Keratinocyte (primary cell): ENCODE data around the gene NAALADL2. TPM values are rescaled to one million over a fixed set of nuclear protein-coding genes. Genes with fewer than 3 reads are reported as not detected.

Source experiments
- DNase-seq: peaks from one replicate; pipeline ENCODE4 v3.0.0-alpha.2; 2011; ENCODE audit warnings: low read depth, missing footprints, low spot score
- FAIRE-seq: peaks from 2 replicates; lab custom pipeline; 2011; peaks lifted over from hg19 to GRCh38; lab: Jason Lieb, UNC
- H2AFZ ChIP-seq: 2 replicates; pipeline ENCODE4 v1.6.0; 2012; ENCODE audit warnings: low read length, control low read depth, inconsistent platforms; ENCODE audit not compliant: control insufficient read depth
- H3K27ac ChIP-seq: 2 replicates; pipeline ENCODE4 v1.5.1; 2011; ENCODE audit warnings: low read length; ENCODE audit not compliant: control insufficient read depth, insufficient read depth
- H3K27me3 ChIP-seq: 3 replicates; pipeline ENCODE4 v1.6.0; 2011; ENCODE audit warnings: low read length; ENCODE audit not compliant: control insufficient read depth, insufficient read depth; ENCODE audit errors: extremely low read depth
- H3K36me3 ChIP-seq, 2 experiments: 2 replicates in 1 of 2; 3 replicates in 1 of 2; pipeline ENCODE4 v1.5.1; 2011; ENCODE audit warnings: low read length in 2 of 2, mild to moderate bottlenecking in 1 of 2; ENCODE audit not compliant: control insufficient read depth in 2 of 2, insufficient read depth in 2 of 2; ENCODE audit errors: extremely low read depth in 1 of 2
- H3K4me1 ChIP-seq: 3 replicates; pipeline ENCODE4 v1.5.1; 2011; ENCODE audit warnings: low read length; ENCODE audit not compliant: control insufficient read depth, insufficient read depth; ENCODE audit errors: extremely low read depth
- H3K4me2 ChIP-seq: 3 replicates; pipeline ENCODE4 v1.6.0; 2011; ENCODE audit warnings: low read depth, low read length; ENCODE audit not compliant: control insufficient read depth, insufficient read depth; ENCODE audit errors: extremely low read depth
- H3K4me3 ChIP-seq, 3 experiments: fragments of 200-600 bp in 1 of 3; sonication (generic) in 1 of 3; 2 replicates in 2 of 3; 3 replicates in 1 of 3; pipeline ENCODE4 v1.5.1; 2011 to 2016; ENCODE audit warnings: low read length in 3 of 3, mild to moderate bottlenecking in 3 of 3, control low read depth in 2 of 3, inconsistent platforms in 1 of 3, low read depth in 1 of 3, mixed read lengths in 1 of 3, mixed run types in 1 of 3, moderate library complexity in 1 of 3; ENCODE audit not compliant: control insufficient read depth in 2 of 3, insufficient read depth in 2 of 3; ENCODE audit errors: extremely low read depth in 1 of 3
- H3K79me2 ChIP-seq: 2 replicates; pipeline ENCODE4 v1.6.0; 2012; ENCODE audit warnings: low read length; ENCODE audit not compliant: control insufficient read depth, insufficient read depth
- H3K9ac ChIP-seq: 3 replicates; pipeline ENCODE4 v1.6.0; 2011; ENCODE audit warnings: low read length; ENCODE audit not compliant: control insufficient read depth, insufficient read depth; ENCODE audit errors: extremely low read depth
- H3K9me1 ChIP-seq: 3 replicates; pipeline ENCODE4 v1.6.0; 2011; ENCODE audit warnings: low read length; ENCODE audit not compliant: control insufficient read depth, insufficient read depth; ENCODE audit errors: extremely low read depth
- H3K9me3 ChIP-seq: 2 replicates; pipeline ENCODE4 v1.5.1; 2012; ENCODE audit warnings: low read depth, low read length; ENCODE audit not compliant: control insufficient read depth
- H4K20me1 ChIP-seq: 3 replicates; pipeline ENCODE4 v1.6.0; 2011; ENCODE audit warnings: low read length; ENCODE audit not compliant: control insufficient read depth, insufficient read depth; ENCODE audit errors: extremely low read depth
- EZH2 ChIP-seq: IDR thresholded peaks from one replicate; pipeline ENCODE4 v1.6.1; 2012; ENCODE audit warnings: inconsistent platforms, mild to moderate bottlenecking, low read length, moderate library complexity
- dilution Hi-C: fragments of 300-500 bp; cut with MboI; formaldehyde crosslinking; loops from one replicate; pipeline ENCODE4 v1.7.0; 2020; ENCODE audit warnings: low sequenced_read_pairs; ENCODE audit not compliant: extremely low pct_ligation_motif_present
- polyA plus RNA-seq, 5 experiments: library from polyadenylated mRNA; depleted of rRNA in 3 of 5; stranded (reverse) in 3 of 5; stranded (forward) in 1 of 5; unstranded in 1 of 5; fragments of >200 nt; gene quantifications; 1 replicate in 1 of 5; 2 replicates in 3 of 5; 3 replicates in 1 of 5; pipeline versions ENCODE4 v1.2.1 to v1.2.3, GENCODE V29; 2011 to 2012; ENCODE audit warnings: missing spikeins in 2 of 5, low read depth in 1 of 5, low replicate concordance in 1 of 5
- TF ChIP-seq, protein P1 (sequence below), 3 experiments: IDR thresholded peaks in 1 of 3; conservative IDR thresholded peaks in 1 of 3; optimal IDR thresholded peaks in 1 of 3; 2 replicates in 2 of 3; 3 replicates in 1 of 3; pipeline versions ENCODE3 to v1.5.1; 2011; ENCODE audit warnings: low read length in 3 of 3, mild to moderate bottlenecking in 3 of 3, moderate library complexity in 2 of 3, control low read depth in 1 of 3, inconsistent platforms in 1 of 3; ENCODE audit not compliant: insufficient read depth in 2 of 3; ENCODE audit errors: extremely low read depth in 1 of 3

Gene NAALADL2
- polyA plus RNA-seq, 1 donor (not counting 4 experiments of a cell fraction or from before 2014, with no cell fraction given), result 0.75 TPM

DNA sequence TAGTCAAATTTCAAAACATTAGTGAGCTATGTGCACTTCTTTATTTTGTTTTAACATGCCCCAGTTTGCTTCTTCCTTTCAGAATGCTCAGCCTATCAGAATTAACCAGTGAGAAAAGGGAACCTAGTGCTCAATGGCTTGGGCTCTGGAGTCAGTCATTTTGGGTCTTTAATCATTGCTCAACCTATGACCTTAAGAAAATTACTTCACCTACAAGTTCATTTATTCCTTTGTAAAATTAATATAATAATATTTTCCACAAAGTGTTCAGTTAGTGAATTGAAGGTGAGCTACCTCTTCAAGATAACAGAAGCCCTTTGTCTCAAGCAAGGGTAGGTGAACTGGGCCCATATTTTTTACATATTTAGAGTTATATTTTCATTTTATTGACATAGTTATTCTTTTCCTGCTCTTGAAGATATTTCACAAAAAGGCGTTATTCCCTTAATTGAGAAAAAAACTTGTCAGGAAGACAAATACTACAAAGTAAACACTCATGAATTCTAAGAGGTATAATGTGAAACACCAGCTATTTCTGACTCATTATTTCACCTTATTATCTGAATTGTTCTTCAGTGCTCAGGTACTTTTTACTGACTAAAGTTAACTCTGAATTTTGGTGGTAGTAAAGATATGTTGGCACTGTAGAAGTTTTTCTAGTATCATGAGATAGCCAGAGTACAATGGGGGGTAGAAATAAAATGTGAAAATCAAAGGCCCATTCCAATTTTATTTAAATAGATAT is 415.5 kb downstream of the NAALADL2 start:
- Histone ChIP-seq H3K9me3 (no peaks in the 10 kb centered on the region), H4K20me1 (no peaks in the 10 kb centered on the region), H3K9ac (no peak overlapping the region), H2AFZ (peak overlapping the region; percentile 59), H3K4me3 (no peak overlapping the region), H3K4me2 (no peak overlapping the region), H3K27me3 (no peaks in the 10 kb centered on the region), H3K27ac (no peak overlapping the region), H3K4me1 (peaks cover 8% of the 10 kb centered on the region), H3K9me1 (no peaks in the 10 kb centered on the region), H3K79me2 (no peaks in the 10 kb centered on the region), H3K36me3 (no peaks in the 10 kb centered on the region)
- no peak for FAIRE-seq
- dilution Hi-C loops, result no loop called here
- TF ChIP-seq, protein P1, sequence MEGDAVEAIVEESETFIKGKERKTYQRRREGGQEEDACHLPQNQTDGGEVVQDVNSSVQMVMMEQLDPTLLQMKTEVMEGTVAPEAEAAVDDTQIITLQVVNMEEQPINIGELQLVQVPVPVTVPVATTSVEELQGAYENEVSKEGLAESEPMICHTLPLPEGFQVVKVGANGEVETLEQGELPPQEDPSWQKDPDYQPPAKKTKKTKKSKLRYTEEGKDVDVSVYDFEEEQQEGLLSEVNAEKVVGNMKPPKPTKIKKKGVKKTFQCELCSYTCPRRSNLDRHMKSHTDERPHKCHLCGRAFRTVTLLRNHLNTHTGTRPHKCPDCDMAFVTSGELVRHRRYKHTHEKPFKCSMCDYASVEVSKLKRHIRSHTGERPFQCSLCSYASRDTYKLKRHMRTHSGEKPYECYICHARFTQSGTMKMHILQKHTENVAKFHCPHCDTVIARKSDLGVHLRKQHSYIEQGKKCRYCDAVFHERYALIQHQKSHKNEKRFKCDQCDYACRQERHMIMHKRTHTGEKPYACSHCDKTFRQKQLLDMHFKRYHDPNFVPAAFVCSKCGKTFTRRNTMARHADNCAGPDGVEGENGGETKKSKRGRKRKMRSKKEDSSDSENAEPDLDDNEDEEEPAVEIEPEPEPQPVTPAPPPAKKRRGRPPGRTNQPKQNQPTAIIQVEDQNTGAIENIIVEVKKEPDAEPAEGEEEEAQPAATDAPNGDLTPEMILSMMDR (optimal IDR thresholded peaks at IDR 0.05 in 1 of 3, IDR thresholded peaks at IDR 0.05 in 1 of 3, conservative IDR thresholded peaks at IDR 0.05 in 1 of 3; ENCODE audit: extremely low read depth in 1 of 3, insufficient read depth in 2 of 3, low read length in 3 of 3), result no peak
- TF ChIP-seq EZH2, result no peak
- no peak for DNase-seq

DNA sequence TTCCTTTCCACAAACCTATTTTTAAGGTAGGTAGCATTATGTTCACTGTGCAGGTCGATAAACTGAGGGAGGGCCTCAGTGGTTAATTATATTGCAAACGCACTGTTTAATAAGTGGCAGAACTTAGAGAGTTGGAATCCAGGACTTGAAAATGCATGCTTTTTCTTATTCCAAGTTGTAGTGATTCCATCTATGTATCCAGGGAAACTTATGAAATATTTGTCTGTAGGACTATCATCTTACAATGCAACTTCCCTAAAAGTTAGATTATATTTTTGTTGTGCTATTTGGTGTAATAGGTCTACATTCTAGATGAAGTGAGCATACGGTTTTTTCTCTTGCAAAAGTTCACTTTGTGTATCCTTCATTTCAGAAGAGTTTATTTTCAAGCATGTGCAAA is 419.5 kb downstream of the NAALADL2 start:
- no peaks in the 10 kb centered on the region for H3K79me2 ChIP-seq
- H3K9me1 ChIP-seq, result no peaks in the 10 kb centered on the region
- H3K9ac ChIP-seq, result no peak overlapping the region
- H3K36me3 ChIP-seq, result no peaks in the 10 kb centered on the region
- H3K4me3 ChIP-seq, result no peak overlapping the region
- H4K20me1 ChIP-seq, result no peaks in the 10 kb centered on the region
- dilution Hi-C loops, result no loop called here
- no peak for FAIRE-seq
- H3K27me3 ChIP-seq, result no peaks in the 10 kb centered on the region
- no peaks in the 10 kb centered on the region for H3K4me1 ChIP-seq
- no peak for DNase-seq
- no peaks in the 10 kb centered on the region for H3K9me3 ChIP-seq
- H3K4me2 ChIP-seq, result no peak overlapping the region
- H2AFZ ChIP-seq, result no peak overlapping the region
- no peak overlapping the region for H3K27ac ChIP-seq
- TF ChIP-seq EZH2, result no peak
- TF ChIP-seq, protein P1 (optimal IDR thresholded peaks at IDR 0.05 in 1 of 3, IDR thresholded peaks at IDR 0.05 in 1 of 3, conservative IDR thresholded peaks at IDR 0.05 in 1 of 3; ENCODE audit: extremely low read depth in 1 of 3, insufficient read depth in 2 of 3, low read length in 3 of 3), result no peak
